Measurements from ENCODE around the gene SGPL1. TPM values are rescaled to one million over a fixed set of nuclear protein-coding genes. Genes with fewer than 3 reads are reported as not detected.

SGPL1 gene
- total and polyA plus RNA-seq, 2 of the 8 experiments (the other 6 are each of a cell fraction or from before 2014, with no cell fraction given): 20.5 to 51.6 TPM

DNA sequence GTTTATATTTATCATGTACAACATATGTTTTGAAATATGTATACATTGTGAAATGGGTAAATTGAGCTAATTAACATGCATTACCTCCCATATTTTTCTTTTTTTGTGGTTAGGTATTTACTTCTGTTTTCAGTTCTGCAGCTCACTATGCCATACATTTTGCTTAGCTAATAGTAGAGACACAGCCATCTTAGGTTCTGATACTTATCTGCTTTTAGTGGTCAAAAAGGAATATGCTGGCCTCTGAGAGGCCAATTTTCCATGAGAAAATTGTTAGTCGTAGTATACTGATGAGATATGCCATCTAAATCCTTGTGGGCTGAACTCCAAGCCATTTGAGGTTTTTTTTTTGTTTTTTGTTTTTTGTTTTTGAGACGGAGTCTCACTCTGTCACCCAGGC lies 31.0 kb downstream of the SGPL1 start:
- Histone ChIP-seq H3K27ac (ENCODE audit: low read depth, low read length) (no peak overlapping the region), H4K8ac (ENCODE audit: extremely low read depth, insufficient read depth, low read length) (no peak overlapping the region), H4K20me1 (replicated peaks in 1 of 2; ENCODE audit: control insufficient read depth in 1 of 2, insufficient read depth in 2 of 2, low read length in 2 of 2) (peaks cover 0 to 4% of the 10 kb centered on the region in 2 experiments), H2BK120ac (replicated peaks; ENCODE audit: low read depth, low read length) (no peak overlapping the region), H4K91ac (replicated peaks; ENCODE audit: insufficient read length, low read length) (no peak overlapping the region), H4K5ac (ENCODE audit: insufficient read length, low read depth, low read length) (no peak overlapping the region), H3K9me3 (ENCODE audit: insufficient read depth in 2 of 2, low read depth in 1 of 2, low read length in 1 of 2) (no peaks in the 10 kb centered on the region), H2BK12ac (ENCODE audit: low read depth, low read length) (no peak overlapping the region), H2AFZ (ENCODE audit: low read length) (no peak overlapping the region), H2BK15ac (ENCODE audit: low read length) (no peak overlapping the region), H3K18ac (ENCODE audit: extremely low read depth, low read length) (no peak overlapping the region), H2AK5ac (ENCODE audit: low read depth, low read length) (no peak overlapping the region), H3K14ac (ENCODE audit: insufficient read length) (no peak overlapping the region), H3K56ac (replicated peaks; ENCODE audit: insufficient read length, low read depth, low read length) (no peak overlapping the region), H3K9ac (replicated peaks in 1 of 4; ENCODE audit: extremely low read depth in 1 of 4, low read depth in 3 of 4, low read length in 3 of 4) (no peak overlapping the region), H3K4me1 (replicated peaks in 1 of 4; ENCODE audit: control insufficient read depth in 3 of 4, insufficient read depth in 4 of 4, low read length in 3 of 4) (no peaks in the 10 kb centered on the region), H3K23ac (ENCODE audit: insufficient read length) (no peak overlapping the region), H3K79me1 (ENCODE audit: low read depth, low read length) (no peaks in the 10 kb centered on the region; the same call in none of the 2 replicates), H3K4me2 (ENCODE audit: insufficient read depth in 1 of 2, low read depth in 2 of 2, low read length in 2 of 2) (no peak overlapping the region), H2BK5ac (ENCODE audit: low read depth, low read length) (no peak overlapping the region), H3K23me2 (ENCODE audit: low read depth, low read length) (no peaks in the 10 kb centered on the region), H3K4me3 (ENCODE audit: extremely low read depth in 1 of 4, insufficient read depth in 2 of 4, low read depth in 3 of 4, low read length in 4 of 4) (no peak overlapping the region), H2BK20ac (ENCODE audit: low read length) (no peak overlapping the region), H3K36me3 (ENCODE audit: control insufficient read depth in 2 of 4, insufficient read depth in 4 of 4, low read length in 3 of 4) (peaks cover 2 to 35% (median 10%) of the 10 kb centered on the region in 4 experiments; a peak in 7 of 8 replicates), H3K4ac (replicated peaks; ENCODE audit: insufficient read length, low read depth, low read length) (no peak overlapping the region), H3K79me2 (ENCODE audit: control insufficient read depth in 1 of 2, insufficient read depth in 2 of 2, low read length in 2 of 2) (peaks cover 0 to 5% of the 10 kb centered on the region in 2 experiments; a peak in 1 of 4 replicates), H3K27me3 (replicated peaks in 1 of 4; ENCODE audit: control insufficient read depth in 3 of 4, extremely low read depth in 1 of 4, insufficient read depth in 3 of 4, low read length in 3 of 4) (no peaks in the 10 kb centered on the region)
- ChIA-PET CTCF (ENCODE audit: partially characterized antibody) (interaction anchor here (0.8 to 1.0 kb wide), 2 partner anchors 11 to 78 kb away, joined by 3 read pairs; no protein-coding TSS in a partner anchor), POLR2A (ENCODE audit: partially characterized antibody) (interaction anchor here (0.6 kb wide), 1 partner anchor 944 kb away, joined by 3 read pairs; no protein-coding TSS in a partner anchor)
- DNase-seq (ENCODE audit: low read depth in 1 of 2, low spot score in 2 of 2): no peak
- 90% methylated on average over 2 of the region's 2 CpGs; no CpG with 5 or more reads in 1 of the 2 experiments for WGBS, 2 experiments (ENCODE audit: extremely low coverage in 1 of 2, insufficient coverage in 1 of 2, insufficient read length in 1 of 2, insufficient replicate concordance in 2 of 2, low coverage in 1 of 2, low lambda C conversion rate in 2 of 2, missing lambda C conversion rate in 1 of 2)
- FAIRE-seq: no peak
